ENCODE data around the gene PNP. TPM values are rescaled to one million over a fixed set of nuclear protein-coding genes. Genes with fewer than 3 reads are reported as not detected.

Gene PNP
- total RNA-seq, 2 donors from 2014 or later, result 52.8 to 59.8 TPM

GRCh38 chr14:20472536-20473169, 3.4 kb downstream of the PNP start:
- Mint-ChIP-seq H3K36me3 (ENCODE audit: low read depth) (peaks cover 53% of the 10 kb centered on the region), H3K27me3 (ENCODE audit: insufficient read depth) (no peaks in the 10 kb centered on the region), H3K27ac (no peak overlapping the region), H3K4me3 (no peak overlapping the region), H3K4me1 (peaks cover 17% of the 10 kb centered on the region), H3K9me3 (no peaks in the 10 kb centered on the region)
- Histone ChIP-seq H3K9ac (ENCODE audit: extremely low read depth, low read length, poor library complexity, severe bottlenecking) (no peak overlapping the region), H3K27me3 (ENCODE audit: control insufficient read depth, insufficient read depth, low read length, poor library complexity, severe bottlenecking) (no peaks in the 10 kb centered on the region), H3K4me3 (ENCODE audit: low read length) (no peak overlapping the region), H3K36me3 (ENCODE audit: control insufficient read depth, insufficient read depth, low read length) (peaks cover 54% of the 10 kb centered on the region), H3K4me1 (ENCODE audit: control insufficient read depth, insufficient read depth, low read length) (peaks cover 2% of the 10 kb centered on the region), H3K9me3 (ENCODE audit: control insufficient read depth, low read length) (no peaks in the 10 kb centered on the region), H3K27ac (ENCODE audit: low read depth, low read length) (no peak overlapping the region)
- no peak for DNase-seq
- 100% methylated on average over 1 to 2 of the region's 2 CpGs for WGBS, 2 experiments (ENCODE audit: insufficient coverage in 1 of 2, insufficient read length in 1 of 2)
- TF ChIP-seq CTCF (conservative IDR thresholded peaks at IDR 0.05), result no peak

DNA sequence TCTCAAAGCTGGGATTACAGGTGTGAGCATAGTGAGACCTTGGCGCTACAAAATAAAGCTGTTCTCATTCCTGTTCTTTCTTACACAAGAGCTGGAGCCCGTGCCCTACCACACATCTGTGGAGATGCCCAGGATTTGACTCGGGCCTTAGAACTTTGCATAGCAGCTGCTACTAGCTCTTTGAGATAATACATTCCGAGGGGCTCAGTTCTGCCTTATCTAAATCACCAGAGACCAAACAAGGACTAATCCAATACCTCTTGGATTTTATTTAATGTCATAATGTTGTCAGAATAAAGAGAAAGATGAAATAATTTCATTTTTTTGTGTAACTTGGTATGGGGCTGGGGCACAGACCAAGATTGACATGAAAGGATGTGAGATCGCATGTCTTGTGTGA, 7.6 kb downstream of the PNP start:
- DNase-seq, result no peak
- Mint-ChIP-seq H3K4me1 (peaks cover 4% of the 10 kb centered on the region), H3K27me3 (ENCODE audit: insufficient read depth) (no peaks in the 10 kb centered on the region), H3K36me3 (ENCODE audit: low read depth) (peaks cover 55% of the 10 kb centered on the region), H3K27ac (no peak overlapping the region), H3K9me3 (no peaks in the 10 kb centered on the region), H3K4me3 (no peak overlapping the region)
- Histone ChIP-seq H3K27me3 (ENCODE audit: control insufficient read depth, insufficient read depth, low read length, poor library complexity, severe bottlenecking) (no peaks in the 10 kb centered on the region), H3K27ac (ENCODE audit: low read depth, low read length) (no peak overlapping the region), H3K4me1 (ENCODE audit: control insufficient read depth, insufficient read depth, low read length) (peaks cover 2% of the 10 kb centered on the region), H3K4me3 (ENCODE audit: low read length) (no peak overlapping the region), H3K9ac (ENCODE audit: extremely low read depth, low read length, poor library complexity, severe bottlenecking) (no peak overlapping the region), H3K9me3 (ENCODE audit: control insufficient read depth, low read length) (no peaks in the 10 kb centered on the region), H3K36me3 (ENCODE audit: control insufficient read depth, insufficient read depth, low read length) (peaks cover 62% of the 10 kb centered on the region)
- no peak for TF ChIP-seq CTCF (conservative IDR thresholded peaks at IDR 0.05)
- WGBS, 2 experiments (ENCODE audit: insufficient coverage in 1 of 2, insufficient read length in 1 of 2), result 95 to 100% methylated on average over 2 to 5 of the region's 5 CpGs

- H3K27ac Mint-ChIP-seq, result no peak overlapping the region
- Histone ChIP-seq H3K27me3 (ENCODE audit: control insufficient read depth, insufficient read depth, low read length, poor library complexity, severe bottlenecking) (no peaks in the 10 kb centered on the region), H3K4me1 (ENCODE audit: control insufficient read depth, insufficient read depth, low read length) (peaks cover 2% of the 10 kb centered on the region), H3K27ac (ENCODE audit: low read depth, low read length) (peak overlapping the region; percentile 13), H3K36me3 (ENCODE audit: control insufficient read depth, insufficient read depth, low read length) (peaks cover 59% of the 10 kb centered on the region), H3K4me3 (ENCODE audit: low read length) (no peak overlapping the region), H3K9ac (ENCODE audit: extremely low read depth, low read length, poor library complexity, severe bottlenecking) (no peak overlapping the region), H3K9me3 (ENCODE audit: control insufficient read depth, low read length) (no peaks in the 10 kb centered on the region)
- no peaks in the 10 kb centered on the region for H3K27me3 Mint-ChIP-seq (ENCODE audit: insufficient read depth)
- no peak for DNase-seq
- H3K36me3 Mint-ChIP-seq (ENCODE audit: low read depth), result peaks cover 50% of the 10 kb centered on the region
- H3K4me1 Mint-ChIP-seq, result peaks cover 4% of the 10 kb centered on the region
- no peak for TF ChIP-seq CTCF (conservative IDR thresholded peaks at IDR 0.05)
- WGBS, 2 experiments (ENCODE audit: insufficient coverage in 1 of 2, insufficient read length in 1 of 2), result 71% methylated on average over 1 of the region's 1 CpG; no CpG with 5 or more reads in 1 of the 2 experiments
- no peaks in the 10 kb centered on the region for H3K9me3 Mint-ChIP-seq
- H3K4me3 Mint-ChIP-seq, result no peak overlapping the region
These were observed 8.1 kb downstream of the PNP start for GRCh38 chr14:20477211-20477876.

Measured in endodermal cell (in vitro differentiated cells).